SU-DHL-6 (cell line): Measurements from ENCODE around the gene GPR89A.

Experiments used
- H2AFZ ChIP-seq: fragments of 200-600 bp; sonication (generic); 2 replicates; pipeline ENCODE4 v1.6.1; 2014; ENCODE audit warnings: low read depth, mild to moderate bottlenecking, moderate library complexity, mixed read lengths, antibody characterized with exemption, low read length; ENCODE audit not compliant: severe bottlenecking
- H3F3A ChIP-seq: fragments of 200-600 bp; shearing (Covaris generic); 2 replicates; pipeline ENCODE4 v1.6.0; 2016; ENCODE audit warnings: antibody characterized with exemption, mild to moderate bottlenecking; ENCODE audit not compliant: insufficient read depth
- H3K27ac ChIP-seq: fragments of 200-600 bp; sonication (generic); 2 replicates; pipeline ENCODE4 v1.5.1; 2016; ENCODE audit warnings: low read depth, mild to moderate bottlenecking, low read length, moderate library complexity, mixed read lengths
- H3K27me3 ChIP-seq: fragments of 200-600 bp; sonication (generic), shearing (Covaris generic); 2 replicates; pipeline ENCODE4 v1.6.0; 2014; ENCODE audit warnings: mild to moderate bottlenecking, low read length
- H3K36me3 ChIP-seq: fragments of 200-600 bp; sonication (generic); 2 replicates; pipeline ENCODE4 v1.6.1; 2014; ENCODE audit warnings: mild to moderate bottlenecking, low read length, mixed read lengths
- H3K4me2 ChIP-seq: fragments of 300-600, 200-600 bp; shearing (Covaris generic), sonication (generic); 2 replicates; pipeline ENCODE4 v1.6.0; 2014; ENCODE audit warnings: low read length, low read depth, mild to moderate bottlenecking; ENCODE audit not compliant: poor library complexity, severe bottlenecking
- H3K4me3 ChIP-seq: fragments of 200-600 bp; sonication (generic); 2 replicates; pipeline ENCODE4 v1.5.1; 2014; ENCODE audit warnings: antibody characterized with exemption, low read length, mild to moderate bottlenecking, mixed read lengths; ENCODE audit not compliant: insufficient read depth, poor library complexity, severe bottlenecking
- H3K79me2 ChIP-seq: fragments of 200-600 bp; sonication (generic); 2 replicates; pipeline ENCODE4 v1.6.1; 2014; ENCODE audit warnings: mild to moderate bottlenecking, low read length, moderate library complexity; ENCODE audit not compliant: insufficient read depth
- H3K9ac ChIP-seq: fragments of 200-600 bp; sonication (generic); 2 replicates; pipeline ENCODE4 v1.7.0; 2014; ENCODE audit warnings: mild to moderate bottlenecking, low read length
- H3K9me2 ChIP-seq: fragments of 200-600 bp; sonication (generic); replicated peaks from 2 replicates; pipeline ENCODE4 v1.6.1; 2014; ENCODE audit warnings: low read length; ENCODE audit not compliant: insufficient read depth
- H3K9me3 ChIP-seq: fragments of 200-600 bp; sonication (generic); 2 replicates; pipeline ENCODE4 v1.6.1; 2014; ENCODE audit warnings: low read length, mixed read lengths; ENCODE audit not compliant: insufficient read depth
- H4K20me1 ChIP-seq: fragments of 200-600 bp; sonication (generic); 2 replicates; pipeline ENCODE4 v1.6.1; 2014; ENCODE audit warnings: low read depth, mild to moderate bottlenecking, antibody characterized with exemption, low read length, moderate library complexity, mixed read lengths
- EZH2phosphoT487 ChIP-seq: fragments of 200-600 bp; sonication (generic), shearing (Covaris generic); conservative IDR thresholded peaks from 2 replicates; pipeline ENCODE4 v1.6.1; 2018; ENCODE audit warnings: mild to moderate bottlenecking, antibody characterized with exemption, low read length, moderate library complexity, mixed read lengths
- TF ChIP-seq, protein P1 (sequence below): fragments of 200-600 bp; sonication (generic); IDR thresholded peaks from one replicate; pipeline ENCODE4 v1.5.1; 2017; ENCODE audit warnings: antibody characterized with exemption, mild to moderate bottlenecking, low read length, moderate library complexity; ENCODE audit not compliant: insufficient read depth, poor library complexity, severe bottlenecking

The GPR89A gene

DNA sequence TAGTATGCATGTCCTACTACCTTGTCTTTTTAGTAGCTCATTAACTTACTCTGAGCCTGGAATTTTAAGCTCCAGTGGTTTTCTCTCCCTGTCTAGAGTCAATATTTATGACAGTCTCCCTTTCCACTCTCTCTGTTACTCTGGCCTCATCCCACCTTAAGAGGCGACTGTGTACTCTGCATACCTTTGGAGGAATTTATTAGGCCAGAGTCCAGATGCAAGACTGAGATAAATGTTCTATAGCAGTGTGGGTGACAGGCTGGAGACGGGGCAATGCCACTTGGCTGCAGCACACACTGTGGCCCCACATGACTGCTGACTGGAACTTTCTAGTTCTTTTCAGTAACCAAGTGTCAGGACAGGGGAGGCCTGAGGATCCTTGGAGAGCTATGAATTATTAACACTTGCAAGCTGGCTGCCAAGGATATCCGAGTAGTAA, 103.4 kb downstream of the GPR89A start:
- Histone ChIP-seq H3K27me3 (no peaks in the 10 kb centered on the region), H3K9me2 (no peaks in the 10 kb centered on the region), H3K36me3 (no peaks in the 10 kb centered on the region), H3K79me2 (no peaks in the 10 kb centered on the region), H2AFZ (no peak overlapping the region), H4K20me1 (no peaks in the 10 kb centered on the region), H3K9ac (no peak overlapping the region), H3F3A (no peaks in the 10 kb centered on the region), H3K27ac (no peak overlapping the region), H3K4me3 (no peak overlapping the region), H3K4me2 (no peak overlapping the region), H3K9me3 (no peaks in the 10 kb centered on the region)
- no peak for TF ChIP-seq EZH2phosphoT487
- TF ChIP-seq, protein P1, sequence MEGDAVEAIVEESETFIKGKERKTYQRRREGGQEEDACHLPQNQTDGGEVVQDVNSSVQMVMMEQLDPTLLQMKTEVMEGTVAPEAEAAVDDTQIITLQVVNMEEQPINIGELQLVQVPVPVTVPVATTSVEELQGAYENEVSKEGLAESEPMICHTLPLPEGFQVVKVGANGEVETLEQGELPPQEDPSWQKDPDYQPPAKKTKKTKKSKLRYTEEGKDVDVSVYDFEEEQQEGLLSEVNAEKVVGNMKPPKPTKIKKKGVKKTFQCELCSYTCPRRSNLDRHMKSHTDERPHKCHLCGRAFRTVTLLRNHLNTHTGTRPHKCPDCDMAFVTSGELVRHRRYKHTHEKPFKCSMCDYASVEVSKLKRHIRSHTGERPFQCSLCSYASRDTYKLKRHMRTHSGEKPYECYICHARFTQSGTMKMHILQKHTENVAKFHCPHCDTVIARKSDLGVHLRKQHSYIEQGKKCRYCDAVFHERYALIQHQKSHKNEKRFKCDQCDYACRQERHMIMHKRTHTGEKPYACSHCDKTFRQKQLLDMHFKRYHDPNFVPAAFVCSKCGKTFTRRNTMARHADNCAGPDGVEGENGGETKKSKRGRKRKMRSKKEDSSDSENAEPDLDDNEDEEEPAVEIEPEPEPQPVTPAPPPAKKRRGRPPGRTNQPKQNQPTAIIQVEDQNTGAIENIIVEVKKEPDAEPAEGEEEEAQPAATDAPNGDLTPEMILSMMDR, result no peak

DNA sequence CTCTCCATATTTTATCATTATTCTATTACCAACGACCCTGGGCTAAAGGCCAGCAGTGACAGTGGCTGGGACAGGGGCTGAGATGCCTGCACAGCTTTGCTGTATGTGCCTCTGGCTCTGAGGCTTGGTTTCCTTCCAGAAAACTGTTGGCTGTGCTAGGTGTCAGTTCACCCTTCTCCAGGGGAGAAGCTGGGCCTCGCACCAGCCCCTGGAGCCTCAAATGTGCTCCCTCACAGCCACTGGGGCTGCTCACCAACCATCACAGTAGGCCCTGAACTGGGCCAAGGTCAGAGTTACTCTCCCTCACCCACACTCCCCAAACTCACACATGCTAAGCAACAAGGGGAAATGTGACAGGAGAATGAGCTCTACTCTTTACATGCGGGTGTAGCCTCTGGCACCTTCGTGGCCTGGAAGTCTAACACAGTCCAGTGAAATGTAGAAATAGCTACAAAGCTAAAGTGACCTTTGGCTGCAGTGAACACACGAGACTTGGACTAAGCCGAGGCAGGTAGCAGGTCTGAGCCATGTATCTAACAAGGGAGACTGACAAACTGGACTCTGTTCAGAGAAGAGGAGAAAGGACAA, 106.8 kb downstream of the GPR89A start:
- no peaks in the 10 kb centered on the region for H3K27me3 ChIP-seq
- no peaks in the 10 kb centered on the region for H3K9me2 ChIP-seq
- no peak overlapping the region for H2AFZ ChIP-seq
- no peaks in the 10 kb centered on the region for H3F3A ChIP-seq
- H3K36me3 ChIP-seq, result no peaks in the 10 kb centered on the region
- no peak overlapping the region for H3K27ac ChIP-seq
- no peaks in the 10 kb centered on the region for H3K9me3 ChIP-seq
- no peak overlapping the region for H3K4me3 ChIP-seq
- no peak overlapping the region for H3K4me2 ChIP-seq
- no peak overlapping the region for H3K9ac ChIP-seq
- no peaks in the 10 kb centered on the region for H4K20me1 ChIP-seq
- no peaks in the 10 kb centered on the region for H3K79me2 ChIP-seq
- TF ChIP-seq EZH2phosphoT487, result no peak
- TF ChIP-seq, protein P1, result no peak

DNA sequence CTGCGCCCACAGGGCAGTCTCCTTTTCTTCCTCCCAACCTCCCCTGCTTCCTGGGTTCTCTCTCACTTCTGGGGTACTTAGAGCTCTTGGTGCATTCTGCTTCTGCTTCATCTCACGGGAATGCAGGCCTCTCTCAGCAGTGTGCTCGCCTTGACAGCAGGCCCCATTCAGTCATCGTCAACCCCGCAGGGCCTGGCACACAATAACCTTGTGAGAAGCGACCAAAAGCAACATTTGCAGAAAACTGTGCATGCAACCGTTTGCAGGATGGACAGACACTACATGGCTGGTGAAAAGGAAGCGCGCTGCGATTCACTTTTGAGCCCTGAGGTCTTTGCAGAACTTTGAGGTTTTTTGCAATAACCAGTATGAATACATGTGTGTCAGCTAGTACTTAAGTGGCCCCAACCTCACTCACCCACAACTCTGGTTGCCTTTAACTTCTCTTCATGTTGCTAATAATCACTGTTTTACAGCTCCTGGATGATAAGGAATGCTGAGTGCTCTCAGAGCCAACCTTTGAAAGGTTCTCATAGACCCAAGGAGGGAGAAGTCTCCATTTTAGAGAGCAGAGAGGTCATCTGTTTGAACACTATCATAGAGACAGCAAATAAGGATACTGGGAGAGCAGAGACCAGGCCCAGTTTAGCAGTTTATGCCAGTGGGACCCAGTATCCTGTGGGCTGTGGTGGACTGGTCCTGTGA, 109.0 kb downstream of the GPR89A start:
- H3K9me2 ChIP-seq, result no peaks in the 10 kb centered on the region
- TF ChIP-seq, protein P1, result no peak
- no peak for TF ChIP-seq EZH2phosphoT487
- no peak overlapping the region for H3K9ac ChIP-seq
- H3K4me3 ChIP-seq, result no peak overlapping the region
- no peak overlapping the region for H3K4me2 ChIP-seq
- H3K27ac ChIP-seq, result no peak overlapping the region
- no peak overlapping the region for H2AFZ ChIP-seq
- no peaks in the 10 kb centered on the region for H3F3A ChIP-seq
- no peaks in the 10 kb centered on the region for H4K20me1 ChIP-seq
- no peaks in the 10 kb centered on the region for H3K36me3 ChIP-seq
- H3K79me2 ChIP-seq, result no peaks in the 10 kb centered on the region
- no peaks in the 10 kb centered on the region for H3K27me3 ChIP-seq
- H3K9me3 ChIP-seq, result no peaks in the 10 kb centered on the region
